HepG2 (cell line): ENCODE measurements around the gene MITF. TPM values are rescaled to one million over a fixed set of nuclear protein-coding genes. Genes with fewer than 3 reads are reported as not detected.

ENCODE experiments used
- ATAC-seq: fragments of 200-7000 bp; cut with Tn5 transposase; 3 replicates; pipeline ENCODE4 v1.9.1; 2020; ENCODE audit warnings: mild to moderate bottlenecking, moderate library complexity
- BruUV-seq: library from RNA; stranded (reverse); fragments of 400-500 nt; replicated peaks from 2 replicates; lab custom pipeline; 2021; lab: Mats Ljungman, UMichigan
- CTCF ChIA-PET: fragments of 300-600 bp; formaldehyde crosslinking; extraction: SDS; loops from one replicate; lab custom pipeline; 2021; ENCODE audit warnings: low total read pairs, inconsistent platforms, low intra/inter-chr PET ratio; lab: Yijun Ruan, JAX
- POLR2A ChIA-PET: fragments of 350-600 bp; sonication (Branson Sonifier 250); formaldehyde crosslinking; loops from one replicate; lab custom pipeline; 2020; ENCODE audit warnings: antibody characterized with exemption, inconsistent platforms; lab: Yijun Ruan, JAX
- DNase-seq: peaks from one replicate; pipeline ENCODE4 v3.0.0-alpha.2; 2015; ENCODE audit warnings: low spot score
- FAIRE-seq: peaks from 3 replicates; lab custom pipeline; 2011; peaks lifted over from hg19 to GRCh38; lab: Jason Lieb, UNC
- H2AFZ ChIP-seq: one replicate; pipeline ENCODE4 v1.6.1; 2011; ENCODE audit warnings: low read length, inconsistent platforms
- H3K27ac ChIP-seq: fragments of 300-600 bp; 3 replicates; pipeline ENCODE4 v1.8.0; 2011; ENCODE audit warnings: mixed run types, mild to moderate bottlenecking, mixed read lengths, low read length, inconsistent platforms; ENCODE audit not compliant: insufficient read depth; ENCODE audit errors: extremely low read length
- H3K27me3 ChIP-seq, 2 experiments: fragments of 200-600 bp in 1 of 2; 2 replicates in 1 of 2; 3 replicates in 1 of 2; pipeline versions ENCODE4 v1.6.0 to v1.8.0; 2011; ENCODE audit warnings: low read length in 2 of 2, mild to moderate bottlenecking in 2 of 2, moderate library complexity in 2 of 2, inconsistent platforms in 1 of 2; ENCODE audit not compliant: insufficient read depth in 2 of 2, control insufficient read depth in 1 of 2
- H3K36me3 ChIP-seq, 2 experiments: fragments of 200-600 bp in 1 of 2; replicated peaks in 1 of 2; 2 replicates in 1 of 2; 3 replicates in 1 of 2; pipeline versions ENCODE4 v1.5.1 to v1.8.0; 2011; ENCODE audit warnings: low read length in 2 of 2, inconsistent platforms in 1 of 2; ENCODE audit not compliant: insufficient read depth in 2 of 2, control insufficient read depth in 1 of 2
- H3K4me1 ChIP-seq: 2 replicates; pipeline ENCODE4 v1.5.1; 2012; ENCODE audit warnings: low read length, inconsistent platforms; ENCODE audit not compliant: insufficient read depth
- H3K4me2 ChIP-seq: 2 replicates; pipeline ENCODE4 v1.6.0; 2011; ENCODE audit warnings: low read depth, low read length, inconsistent platforms
- H3K4me3 ChIP-seq, 3 experiments: fragments of 200-600 bp in 1 of 3; sonication (generic), shearing (Covaris generic) in 1 of 3; replicated peaks in 1 of 3; 2 replicates each; pipeline ENCODE4 v1.5.1; 2011 to 2016; ENCODE audit warnings: low read length in 3 of 3, inconsistent platforms in 2 of 3, low read depth in 2 of 3, mild to moderate bottlenecking in 2 of 3, control low read depth in 1 of 3, mixed read lengths in 1 of 3; ENCODE audit not compliant: insufficient read depth in 1 of 3
- H3K79me2 ChIP-seq: one replicate; pipeline ENCODE4 v1.6.1; 2011; ENCODE audit warnings: low read length, inconsistent platforms; ENCODE audit not compliant: insufficient read depth
- H3K9ac ChIP-seq: 2 replicates; pipeline ENCODE4 v1.6.0; 2011; ENCODE audit warnings: mild to moderate bottlenecking, low read depth, low read length, inconsistent platforms; ENCODE audit not compliant: insufficient read depth
- H3K9me3 ChIP-seq: 2 replicates; pipeline ENCODE4 v1.5.1; 2012; ENCODE audit warnings: mild to moderate bottlenecking, low read length
- H4K20me1 ChIP-seq: 2 replicates; pipeline ENCODE4 v1.6.0; 2011; ENCODE audit warnings: inconsistent platforms, mild to moderate bottlenecking, low read length, moderate library complexity; ENCODE audit not compliant: insufficient read depth
- AFF4 ChIP-seq: sonication (generic); formaldehyde crosslinking; IDR thresholded peaks from 2 replicates; pipeline ENCODE4 v1.4.0; 2020; ENCODE audit warnings: missing genetic modification reagents
- CREBL2 ChIP-seq: sonication (generic); formaldehyde crosslinking; IDR thresholded peaks from 2 replicates; pipeline ENCODE4 v1.8.1; 2023; ENCODE audit warnings: missing genetic modification reagents, mild to moderate bottlenecking, borderline replicate concordance
- FOXO4 ChIP-seq: sonication (generic); formaldehyde crosslinking; conservative IDR thresholded peaks from 2 replicates; pipeline ENCODE4 v1.8.1; 2023; ENCODE audit warnings: missing genetic modification reagents
- HDAC1 ChIP-seq: sonication (generic); formaldehyde crosslinking; IDR thresholded peaks from 2 replicates; pipeline ENCODE4 v1.5.1; 2020; ENCODE audit warnings: mild to moderate bottlenecking, missing genetic modification reagents
- KLF13 ChIP-seq: sonication (generic); formaldehyde crosslinking; IDR thresholded peaks from 2 replicates; pipeline ENCODE4 v1.4.0; 2020; ENCODE audit warnings: mild to moderate bottlenecking, missing genetic modification reagents
- MTA1 ChIP-seq: sonication (generic); formaldehyde crosslinking; IDR thresholded peaks from 2 replicates; pipeline ENCODE4 v1.4.0; 2020; ENCODE audit warnings: missing genetic modification reagents, mild to moderate bottlenecking, borderline replicate concordance
- MZF1 ChIP-seq: sonication (generic); formaldehyde crosslinking; IDR thresholded peaks from 2 replicates; pipeline ENCODE4 v1.8.1; 2023; ENCODE audit warnings: mild to moderate bottlenecking, missing genetic modification reagents, borderline replicate concordance
- RAD21 ChIP-seq: fragments of 450-650 bp; formaldehyde crosslinking; IDR thresholded peaks from 2 replicates; pipeline ENCODE4 v1.5.0; 2020; ENCODE audit warnings: mild to moderate bottlenecking
- ZNF484 ChIP-seq: sonication (generic); formaldehyde crosslinking; IDR thresholded peaks from 2 replicates; pipeline ENCODE4 v1.5.1; 2020; ENCODE audit warnings: mild to moderate bottlenecking, low read depth, missing genetic modification reagents, borderline replicate concordance
- ZNF574 ChIP-seq: sonication (generic); formaldehyde crosslinking; IDR thresholded peaks from 2 replicates; pipeline ENCODE4 v1.4.0; 2020; ENCODE audit warnings: missing genetic modification reagents
- ZNF629 ChIP-seq: sonication (generic); formaldehyde crosslinking; conservative IDR thresholded peaks from 2 replicates; pipeline ENCODE4 v1.5.0; 2020; ENCODE audit warnings: missing genetic modification reagents
- WGBS: methylation state at CpG from one replicate; pipeline ENCODE4 v1.1.6; 2017; ENCODE audit warnings: low lambda C conversion rate; 5-methylcytosine and 5-hydroxymethylcytosine counted together
- in situ Hi-C: cut with HindIII; loops from 2 replicates; pipeline ENCODE4 v1.10.0; 2017; ENCODE audit warnings: low pct_unique_long_range_greater_than_20kb; ENCODE audit not compliant: extremely low pct_ligation_motif_present
- intact Hi-C: fragments of 100-400 bp; cut with micrococcal nuclease; formaldehyde crosslinking; loops from one replicate; pipeline ENCODE4 v1.10.0; 2022; ENCODE audit not compliant: unreplicated experiment
- polyA plus RNA-seq, 8 experiments: library from polyadenylated mRNA; depleted of rRNA in 3 of 8; stranded (reverse) in 7 of 8; unstranded in 1 of 8; fragments of >200 nt; fragmentation: Illumina TruSeq in 4 of 8; extraction: Trizol in 4 of 8; gene quantifications; 2 replicates each; pipeline versions ENCODE4 v1.2.1 to v1.2.3, GENCODE V29; 2011 to 2016; ENCODE audit warnings: low read depth in 4 of 8, missing spikeins in 1 of 8, mixed read lengths in 1 of 8; ENCODE audit not compliant: insufficient read depth in 1 of 8
- total RNA-seq, 5 experiments: library from RNA; depleted of rRNA; stranded (reverse); fragments of >200 nt; fragmentation: Illumina TruSeq; extraction: Trizol; gene quantifications; 2 replicates each; pipeline ENCODE4 v1.2.3, GENCODE V29; 2016; ENCODE audit warnings: low read depth in 1 of 5

Gene MITF
- total and polyA plus RNA-seq, 2 of the 13 experiments (the other 11 are each of a cell fraction or from before 2014, with no cell fraction given), result 0.12 to 0.38 TPM

- Histone ChIP-seq H3K27ac (no peak overlapping the region), H4K20me1 (no peaks in the 10 kb centered on the region), H3K36me3 (no peaks in the 10 kb centered on the region), H3K27me3 (no peaks in the 10 kb centered on the region), H3K4me1 (no peaks in the 10 kb centered on the region), H3K79me2 (no peaks in the 10 kb centered on the region), H3K9me3 (no peaks in the 10 kb centered on the region), H2AFZ (no peak overlapping the region)
- intact Hi-C loops, result no loop called here
- ChIA-PET POLR2A (no interaction called here), CTCF (no interaction called here)
- no TSS peak for BruUV-seq
- TF ChIP-seq ZNF629 (CRISPR knock-in tag), result no peak
- TF ChIP-seq MZF1 (CRISPR knock-in tag), result no peak
- TF ChIP-seq MTA1, result no peak
- TF ChIP-seq CREBL2 (CRISPR knock-in tag), result no peak
- no peak for TF ChIP-seq ZNF484
- TF ChIP-seq KLF13 (CRISPR knock-in tag), result no peak
- no peak for TF ChIP-seq RAD21 (CRISPR knock-in tag)
- no peak for TF ChIP-seq FOXO4 (CRISPR knock-in tag)
- no peak for TF ChIP-seq ZNF574 (CRISPR knock-in tag)
- no peak for TF ChIP-seq AFF4
- no peak for TF ChIP-seq HDAC1
- TF ChIP-seq, all 625 proteins: peak for 0
- ATAC-seq (no peak), FAIRE-seq (no peak), DNase-seq (no peak)
- H3K9ac ChIP-seq, result no peak overlapping the region
- H3K4me3 ChIP-seq, result no peak overlapping the region
- WGBS, result 17% methylated on average over 4 of the region's 4 CpGs
- H3K4me2 ChIP-seq, result no peak overlapping the region
- in situ Hi-C loops, result no loop called here
Observed at GRCh38 chr3:69786854-69787253, 47.6 kb downstream of the MITF start.
